Mesangial cell (primary cell): ENCODE results near the gene ZGLP1. TPM values are rescaled to one million over a fixed set of nuclear protein-coding genes. Genes with fewer than 3 reads are reported as not detected.

Experiments used
- total RNA-seq: library from RNA; depleted of rRNA; stranded (reverse); fragments of >200 nt; gene quantifications from 2 replicates; pipeline ENCODE4 v1.2.3, GENCODE V29; 2015

The ZGLP1 gene
- total RNA-seq = 0.89 and 2.8 TPM in 2 replicates

GRCh38 chr19:10309423-10309822, at the start of gene ZGLP1:
Gene ZGLP1, minus strand, starts transcription at chr19:10309815.

GRCh38 chr19:10339380-10339960, 29.9 kb upstream of the ZGLP1 start, which contains the start of gene ICAM3:
Gene ICAM3, minus strand, starts transcription at chr19:10339624. Its CDS starts 10 bp downstream, at chr19:10339614.

GRCh38 chr19:10332965-10333757, 23.5 kb upstream of the ZGLP1 start, which contains the start of gene RAVER1:
Gene RAVER1, minus strand, starts transcription at chr19:10333529. Its CDS starts 22 bp downstream, at chr19:10333507.

GRCh38 chr19:10315335-10316214, 6.0 kb upstream of the ZGLP1 start, which contains the start of gene FDX2:
Gene FDX2, minus strand, starts transcription at chr19:10316015. Its CDS starts 19 bp downstream, at chr19:10315996.

GRCh38 chr19:10289836-10290356, 19.7 kb downstream of the ZGLP1 start, which contains the start of gene ICAM5:
Gene ICAM5, plus strand, starts transcription at chr19:10289952. Its CDS starts 92 bp downstream, at chr19:10290044.

GRCh38 chr19:10286803-10287737, 22.5 kb downstream of the ZGLP1 start, which contains the start of gene ICAM4:
Gene ICAM4, plus strand, starts transcription at chr19:10286955. Its CDS starts 58 bp downstream, at chr19:10287013.

GRCh38 chr19:10270616-10271394, 38.8 kb downstream of the ZGLP1 start, which contains the start of gene ICAM1:
Gene ICAM1, plus strand, starts transcription at chr19:10271120. Its CDS starts 40 bp downstream, at chr19:10271160.

Other genes with a start within 250 kb of the ZGLP1 start
- gene SHFL, start 223.5 kb downstream of the ZGLP1 start, total RNA-seq = 7.5 and 21.2 TPM in 2 replicates
- 0.89 TPM in 1 of 2 replicates, not detected in the other for gene ANGPTL6, start 207.1 kb downstream of the ZGLP1 start, total RNA-seq
- gene PPAN, start 203.5 kb downstream of the ZGLP1 start, total RNA-seq = 25.9 and 43.5 TPM in 2 replicates
- gene P2RY11, start 198.1 kb downstream of the ZGLP1 start, total RNA-seq = 2.1 and 5.1 TPM in 2 replicates
- 245 and 306 TPM in 2 replicates for gene EIF3G, start 189.9 kb downstream of the ZGLP1 start, total RNA-seq
- 37.1 and 155 TPM in 2 replicates for gene DNMT1, start 114.9 kb downstream of the ZGLP1 start, total RNA-seq
- 2.8 and 6.2 TPM in 2 replicates for gene S1PR2, start 78.5 kb downstream of the ZGLP1 start, total RNA-seq
- gene MRPL4, start 57.6 kb downstream of the ZGLP1 start, total RNA-seq = 100 and 139 TPM in 2 replicates
- gene ICAM1, start 38.7 kb downstream of the ZGLP1 start, total RNA-seq = 20.5 and 41.3 TPM in 2 replicates
- 0.33 and 1.1 TPM in 2 replicates for gene ICAM4, start 22.9 kb downstream of the ZGLP1 start, total RNA-seq
- 0.16 and 0.63 TPM in 2 replicates for gene ICAM5, start 19.9 kb downstream of the ZGLP1 start, total RNA-seq
- 21.8 and 37.1 TPM in 2 replicates for gene FDX2, start 6.2 kb upstream of the ZGLP1 start, total RNA-seq
- 37.5 and 56.5 TPM in 2 replicates for gene RAVER1, start 23.7 kb upstream of the ZGLP1 start, total RNA-seq
- 3.7 and 9.0 TPM in 2 replicates for gene ICAM3, start 29.8 kb upstream of the ZGLP1 start, total RNA-seq
- 110 and 147 TPM in 2 replicates for gene TYK2, start 70.8 kb upstream of the ZGLP1 start, total RNA-seq
- gene CDC37, start 93.7 kb upstream of the ZGLP1 start, total RNA-seq = 119 and 192 TPM in 2 replicates
- 5.2 and 8.2 TPM in 2 replicates for gene PDE4A, start 110.7 kb upstream of the ZGLP1 start, total RNA-seq
- gene KEAP1, start 193.5 kb upstream of the ZGLP1 start, total RNA-seq = 63.1 and 74.4 TPM in 2 replicates
- gene S1PR5, start 207.6 kb upstream of the ZGLP1 start, total RNA-seq = 0.65 and 0.76 TPM in 2 replicates
- 36.3 and 50.5 TPM in 2 replicates for gene ATG4D, start 234.1 kb upstream of the ZGLP1 start, total RNA-seq